Measurements from ENCODE around the gene KIAA2012.

GRCh38 chr2:202090530-202090929 is 17.5 kb downstream of the KIAA2012 start:
- TF ChIP-seq CTCF (IDR thresholded peaks at IDR 0.05; ENCODE audit: low read depth, low read length, poor library complexity, severe bottlenecking) = no peak
- no peak for TF ChIP-seq EZH2phosphoT487 (IDR thresholded peaks at IDR 0.05; ENCODE audit: borderline replicate concordance, low read length)
